Ishikawa (cell line): ENCODE measurements around the gene MTHFD1L.

Experiments
- CEBPB ChIP-seq: IDR thresholded peaks from 2 replicates; pipeline ENCODE4 v1.6.1; 2012
- CREB1 ChIP-seq: IDR thresholded peaks from 2 replicates; pipeline ENCODE4 v1.6.1; 2012; ENCODE audit warnings: low read depth
- EP300 ChIP-seq: IDR thresholded peaks from 2 replicates; pipeline ENCODE4 v1.6.1; 2012; ENCODE audit warnings: borderline replicate concordance
- FOXM1 ChIP-seq: IDR thresholded peaks from 2 replicates; pipeline ENCODE4 v1.6.1; 2012; ENCODE audit warnings: low read depth, borderline replicate concordance
- MAX ChIP-seq: IDR thresholded peaks from 2 replicates; pipeline ENCODE4 v1.6.1; 2012
- NFIC ChIP-seq: IDR thresholded peaks from 2 replicates; pipeline ENCODE4 v1.6.1; 2012
- RAD21 ChIP-seq: IDR thresholded peaks from 2 replicates; pipeline ENCODE4 v1.6.1; 2012; ENCODE audit warnings: low read depth
- REST ChIP-seq: IDR thresholded peaks from 2 replicates; pipeline ENCODE4 v1.6.1; 2012; ENCODE audit warnings: low read depth, mild to moderate bottlenecking
- TAF1 ChIP-seq: IDR thresholded peaks from 2 replicates; pipeline ENCODE4 v1.6.1; 2012; ENCODE audit warnings: low read depth, mild to moderate bottlenecking
- TCF12 ChIP-seq: IDR thresholded peaks from 2 replicates; pipeline ENCODE4 v1.6.1; 2012; ENCODE audit warnings: low read depth
- TEAD4 ChIP-seq: IDR thresholded peaks from 2 replicates; pipeline ENCODE4 v1.6.1; 2012
- USF1 ChIP-seq: IDR thresholded peaks from 2 replicates; pipeline ENCODE4 v1.6.1; 2012
- YY1 ChIP-seq: IDR thresholded peaks from 2 replicates; pipeline ENCODE4 v1.6.1; 2012; ENCODE audit warnings: low read depth
- ZBTB7A ChIP-seq: IDR thresholded peaks from 2 replicates; pipeline ENCODE4 v1.6.1; 2012; ENCODE audit warnings: low read depth

GRCh38 chr6:151128763-151129370 is 263.4 kb downstream of the MTHFD1L start:
- TF ChIP-seq YY1 (no peak), TCF12 (no peak), USF1 (no peak), CEBPB (no peak), TEAD4 (no peak), MAX (no peak), NFIC (no peak), REST (no peak), EP300 (no peak), FOXM1 (no peak), RAD21 (no peak), ZBTB7A (no peak), TAF1 (no peak), CREB1 (no peak)
